Measurements from ENCODE around the gene ACIN1. TPM values are rescaled to one million over a fixed set of nuclear protein-coding genes. Genes with fewer than 3 reads are reported as not detected.

ACIN1 gene
- total RNA-seq, 1 donor from 2014 or later: 263 TPM

DNA sequence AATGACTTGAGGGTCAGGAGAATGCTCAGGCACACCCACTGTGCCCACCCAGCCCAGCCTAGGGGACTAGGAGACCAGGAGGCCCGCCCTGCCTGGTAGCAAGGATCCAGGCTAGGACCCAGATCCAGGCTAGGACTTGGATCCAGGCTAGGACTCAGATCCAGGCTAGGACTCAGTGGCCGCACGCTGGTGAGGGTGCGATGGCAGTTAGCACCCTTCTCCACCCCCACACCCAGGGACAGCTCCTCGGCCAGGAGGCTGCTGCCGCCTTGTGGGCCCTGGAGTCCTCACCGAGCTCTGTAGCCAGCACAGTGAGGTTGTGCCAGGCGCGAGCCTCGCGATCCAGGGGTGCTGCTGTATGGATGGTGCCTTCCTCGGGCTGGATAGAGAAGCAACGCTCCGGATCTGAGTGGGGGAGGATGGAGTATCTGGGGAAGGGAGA, 42.7 kb downstream of the ACIN1 start:
- Mint-ChIP-seq H3K4me3 (no peak overlapping the region), H3K4me1 (peaks cover 13% of the 10 kb centered on the region), H3K27me3 (peaks cover 3% of the 10 kb centered on the region), H3K27ac (no peak overlapping the region), H3K9me3 (no peaks in the 10 kb centered on the region), H3K36me3 (ENCODE audit: low read depth) (no peaks in the 10 kb centered on the region)
- ATAC-seq (ENCODE audit: low read depth): no peak
- intact Hi-C loops (cut with micrococcal nuclease): loop anchor here (10.0 kb wide), 1 partner anchor 737 kb away; no protein-coding TSS in a partner anchor
- POLR2A ChIA-PET: no interaction called here
- no peak for DNase-seq
- CTCF ChIA-PET: interaction anchor here (0.9 to 1.5 kb wide), 2 partner anchors 66 to 80 kb away, joined by 4 read pairs; no protein-coding TSS in a partner anchor
- TF ChIP-seq, protein P1, sequence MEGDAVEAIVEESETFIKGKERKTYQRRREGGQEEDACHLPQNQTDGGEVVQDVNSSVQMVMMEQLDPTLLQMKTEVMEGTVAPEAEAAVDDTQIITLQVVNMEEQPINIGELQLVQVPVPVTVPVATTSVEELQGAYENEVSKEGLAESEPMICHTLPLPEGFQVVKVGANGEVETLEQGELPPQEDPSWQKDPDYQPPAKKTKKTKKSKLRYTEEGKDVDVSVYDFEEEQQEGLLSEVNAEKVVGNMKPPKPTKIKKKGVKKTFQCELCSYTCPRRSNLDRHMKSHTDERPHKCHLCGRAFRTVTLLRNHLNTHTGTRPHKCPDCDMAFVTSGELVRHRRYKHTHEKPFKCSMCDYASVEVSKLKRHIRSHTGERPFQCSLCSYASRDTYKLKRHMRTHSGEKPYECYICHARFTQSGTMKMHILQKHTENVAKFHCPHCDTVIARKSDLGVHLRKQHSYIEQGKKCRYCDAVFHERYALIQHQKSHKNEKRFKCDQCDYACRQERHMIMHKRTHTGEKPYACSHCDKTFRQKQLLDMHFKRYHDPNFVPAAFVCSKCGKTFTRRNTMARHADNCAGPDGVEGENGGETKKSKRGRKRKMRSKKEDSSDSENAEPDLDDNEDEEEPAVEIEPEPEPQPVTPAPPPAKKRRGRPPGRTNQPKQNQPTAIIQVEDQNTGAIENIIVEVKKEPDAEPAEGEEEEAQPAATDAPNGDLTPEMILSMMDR (IDR thresholded peaks at IDR 0.05): no peak

DNA sequence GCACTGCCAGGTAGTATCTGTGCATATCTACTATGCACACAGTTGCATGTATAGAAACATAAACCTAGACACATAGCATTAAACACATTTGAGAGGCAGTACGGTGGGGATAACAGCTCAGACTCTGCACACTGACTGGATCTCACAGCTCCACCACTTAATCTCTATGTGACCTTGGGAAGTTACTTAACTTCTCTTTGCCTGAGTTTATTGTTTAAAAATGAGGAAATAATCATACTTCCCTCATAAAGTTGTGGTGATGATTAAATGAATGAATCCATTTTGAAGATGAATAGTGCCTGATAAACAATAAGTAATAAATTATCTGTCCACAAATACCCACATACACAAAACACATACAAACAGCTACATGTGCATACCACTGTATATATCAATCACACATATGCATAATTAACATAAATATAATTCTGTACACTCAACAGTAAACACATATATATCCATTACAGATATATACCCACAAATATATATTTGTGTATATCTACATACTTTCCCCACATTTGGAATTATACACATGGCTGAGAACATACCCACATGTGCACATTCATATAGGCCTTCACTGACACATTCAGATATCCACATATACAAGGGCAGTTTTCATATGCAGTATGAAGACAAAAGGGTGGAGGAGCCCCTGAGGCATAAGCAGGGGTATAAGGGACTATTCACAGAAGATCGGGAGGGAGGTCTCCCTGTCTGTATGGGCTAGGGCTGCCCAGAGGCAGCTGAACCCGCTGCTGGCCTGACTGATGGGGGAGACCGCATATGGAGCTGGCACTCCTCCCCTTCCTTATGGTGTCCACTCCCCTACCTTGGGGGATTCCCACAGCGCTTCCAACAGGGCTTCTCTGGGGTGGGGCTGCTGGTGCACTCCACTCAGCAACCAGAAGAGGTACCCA, 43.5 kb downstream of the ACIN1 start:
- POLR2A ChIA-PET: no interaction called here
- intact Hi-C loops (cut with micrococcal nuclease): loop anchor here (10.0 kb wide), 1 partner anchor 737 kb away; no protein-coding TSS in a partner anchor

DNA sequence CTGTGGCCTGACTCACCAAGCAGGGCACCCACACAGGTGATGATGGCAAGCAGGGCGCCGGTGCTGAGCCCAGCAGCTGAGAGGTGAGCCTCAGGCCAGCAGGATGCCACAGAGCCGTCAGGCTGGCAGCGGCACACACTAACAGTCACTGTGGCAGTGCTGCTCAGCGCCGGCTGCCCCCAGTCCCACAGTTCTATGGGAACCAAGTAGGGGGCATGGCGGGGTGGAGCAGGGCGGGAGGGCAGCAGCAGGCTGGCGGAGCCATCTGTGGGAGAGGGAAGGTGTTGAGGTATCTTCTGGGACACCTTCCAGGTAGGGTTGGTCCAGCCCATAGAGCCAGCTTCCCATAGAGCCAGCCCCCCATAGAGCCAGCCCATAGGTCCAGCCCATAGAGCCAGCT, 45.9 kb downstream of the ACIN1 start:
- ATAC-seq (ENCODE audit: low read depth): no peak
- Mint-ChIP-seq H3K4me3 (no peak overlapping the region), H3K27ac (no peak overlapping the region), H3K36me3 (ENCODE audit: low read depth) (no peaks in the 10 kb centered on the region), H3K27me3 (peaks cover 3% of the 10 kb centered on the region), H3K9me3 (no peaks in the 10 kb centered on the region), H3K4me1 (no peaks in the 10 kb centered on the region)
- intact Hi-C loops (cut with micrococcal nuclease): no loop called here
- ChIA-PET POLR2A (interaction anchor here (1.0 kb wide), 1 partner anchor 11 kb away, joined by 7 read pairs; no protein-coding TSS in a partner anchor), CTCF (interaction anchor here (0.6 to 0.7 kb wide), 2 partner anchors 20 to 25 kb away, joined by 3 read pairs; no protein-coding TSS in a partner anchor)
- DNase-seq: no peak
- TF ChIP-seq, protein P1 (IDR thresholded peaks at IDR 0.05): no peak

More for the DNA sequence above, 43.5 kb downstream of the ACIN1 start:
- Mint-ChIP-seq H3K4me1 (peaks cover 6% of the 10 kb centered on the region), H3K27ac (no peak overlapping the region), H3K36me3 (ENCODE audit: low read depth) (no peaks in the 10 kb centered on the region), H3K27me3 (peaks cover 2% of the 10 kb centered on the region), H3K9me3 (no peaks in the 10 kb centered on the region), H3K4me3 (no peak overlapping the region)
- ATAC-seq (ENCODE audit: low read depth) (no peak), DNase-seq (no peak)
- TF ChIP-seq, protein P1 (IDR thresholded peaks at IDR 0.05): no peak
- CTCF ChIA-PET: interaction anchor here (0.9 to 1.5 kb wide), 3 partner anchors 65 to 79 kb away, joined by 4 to 5 read pairs (median 4); no protein-coding TSS in a partner anchor

DNA sequence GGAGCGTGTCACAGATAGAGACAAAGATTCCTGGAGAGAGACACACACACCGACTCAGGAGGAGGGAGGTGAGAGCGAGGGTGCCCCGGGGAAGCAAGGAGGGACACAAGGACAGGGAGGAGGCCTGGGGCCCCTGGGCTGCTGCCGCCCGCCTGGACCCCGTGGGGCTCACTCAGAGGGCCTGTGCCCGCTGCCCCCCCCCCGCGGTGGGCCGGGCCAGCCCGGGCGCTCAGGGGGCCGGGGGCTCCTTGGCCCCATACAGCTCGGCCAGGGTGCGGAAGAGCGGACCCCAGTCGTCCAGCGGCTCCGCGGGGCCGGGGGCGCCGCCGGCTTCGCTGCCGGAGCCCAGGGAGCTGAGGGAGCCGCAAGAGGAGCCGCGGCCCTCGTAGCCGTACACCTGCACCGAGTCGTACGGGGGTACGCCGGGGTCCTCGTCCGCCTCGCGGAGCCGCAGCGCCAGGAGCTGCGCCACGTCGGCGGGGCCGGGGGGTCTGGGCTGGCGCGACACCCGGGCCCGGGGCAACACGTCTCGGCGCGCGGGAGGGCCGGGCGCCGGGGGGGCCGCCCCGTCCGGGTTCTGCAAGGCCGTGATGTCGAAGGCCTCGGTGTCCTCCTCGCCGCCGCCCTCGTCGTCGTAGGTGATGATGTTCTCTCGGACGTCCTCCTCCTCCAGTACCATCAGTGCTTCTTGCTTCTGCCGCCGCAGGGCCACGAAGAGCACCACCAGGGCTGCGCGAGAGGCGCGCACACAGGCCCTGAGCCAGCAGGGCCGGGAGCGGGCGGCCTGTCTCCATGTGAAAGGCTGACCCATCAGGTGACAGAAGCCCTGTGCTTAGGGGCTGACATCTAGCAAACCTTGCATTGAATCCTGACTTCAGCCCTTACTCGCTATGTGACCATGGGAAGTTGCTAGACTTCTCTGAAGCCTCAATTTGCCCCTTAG, 46.9 kb downstream of the ACIN1 start:
- TF ChIP-seq, protein P1 (IDR thresholded peaks at IDR 0.05): no peak
- ChIA-PET POLR2A (no interaction called here), CTCF (interaction anchor here (0.7 to 1.7 kb wide), 2 partner anchors 10 to 21 kb away, joined by 3 to 4 read pairs; partner anchors contain the start of gene CDH24)

More for the DNA sequence above, 46.9 kb downstream of the ACIN1 start:
- Mint-ChIP-seq H3K27ac (no peak overlapping the region), H3K4me3 (no peak overlapping the region), H3K9me3 (no peaks in the 10 kb centered on the region), H3K36me3 (ENCODE audit: low read depth) (no peaks in the 10 kb centered on the region), H3K27me3 (peaks cover 4% of the 10 kb centered on the region), H3K4me1 (no peaks in the 10 kb centered on the region)
- no peak for ATAC-seq (ENCODE audit: low read depth)
- DNase-seq: no peak
- intact Hi-C loops (cut with micrococcal nuclease): no loop called here

All from activated B cell treated with CpG ODN at 0.5 μM for 24 hours (primary cell).